H1 (cell line): Measurements from ENCODE around the gene TUT4.

Experiments used
- EZH2 ChIP-seq: fragments of 200-600 bp; sonication (generic); IDR thresholded peaks from 2 replicates; pipeline ENCODE4 v1.7.1; 2012; ENCODE audit warnings: low read depth, mild to moderate bottlenecking, moderate library complexity, low read length, inconsistent platforms; ENCODE audit not compliant: severe bottlenecking
- POLR2A ChIP-seq, 2 experiments: IDR thresholded peaks; 1 replicate in 1 of 2; 2 replicates in 1 of 2; pipeline ENCODE4 v1.6.1; 2011; ENCODE audit warnings: low read depth in 2 of 2, low read length in 2 of 2, mild to moderate bottlenecking in 2 of 2; ENCODE audit errors: control extremely low read depth in 1 of 2
- TF ChIP-seq, protein P1 (sequence below), 3 experiments: IDR thresholded peaks; 1 replicate in 2 of 3; 2 replicates in 1 of 3; pipeline versions ENCODE4 v1.5.1 to v1.6.1; 2011; ENCODE audit warnings: low read length in 3 of 3, mild to moderate bottlenecking in 3 of 3, inconsistent platforms in 2 of 3, low read depth in 1 of 3, moderate library complexity in 1 of 3; ENCODE audit not compliant: insufficient read depth in 1 of 3; ENCODE audit errors: control extremely low read depth in 1 of 3

DNA sequence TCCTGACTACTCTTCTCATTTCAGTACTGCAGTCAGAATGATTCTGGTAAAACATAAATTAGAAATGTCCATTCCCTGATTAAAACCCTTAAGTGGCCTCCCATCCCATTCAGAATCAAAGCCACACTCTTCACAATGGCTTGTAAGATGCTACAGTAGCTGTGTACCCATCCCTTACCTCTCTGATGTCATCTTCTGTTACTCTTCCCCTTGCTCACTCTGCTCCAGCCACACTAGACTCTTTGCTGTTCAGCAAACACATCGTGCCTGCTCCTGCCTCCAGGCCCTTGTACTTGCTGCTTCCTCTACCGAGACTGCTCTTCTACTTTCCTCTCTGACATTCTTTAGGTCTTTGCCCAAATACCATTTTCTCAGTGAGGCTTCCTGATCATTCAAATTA, 45.0 kb upstream of the TUT4 start:
- TF ChIP-seq, protein P1, sequence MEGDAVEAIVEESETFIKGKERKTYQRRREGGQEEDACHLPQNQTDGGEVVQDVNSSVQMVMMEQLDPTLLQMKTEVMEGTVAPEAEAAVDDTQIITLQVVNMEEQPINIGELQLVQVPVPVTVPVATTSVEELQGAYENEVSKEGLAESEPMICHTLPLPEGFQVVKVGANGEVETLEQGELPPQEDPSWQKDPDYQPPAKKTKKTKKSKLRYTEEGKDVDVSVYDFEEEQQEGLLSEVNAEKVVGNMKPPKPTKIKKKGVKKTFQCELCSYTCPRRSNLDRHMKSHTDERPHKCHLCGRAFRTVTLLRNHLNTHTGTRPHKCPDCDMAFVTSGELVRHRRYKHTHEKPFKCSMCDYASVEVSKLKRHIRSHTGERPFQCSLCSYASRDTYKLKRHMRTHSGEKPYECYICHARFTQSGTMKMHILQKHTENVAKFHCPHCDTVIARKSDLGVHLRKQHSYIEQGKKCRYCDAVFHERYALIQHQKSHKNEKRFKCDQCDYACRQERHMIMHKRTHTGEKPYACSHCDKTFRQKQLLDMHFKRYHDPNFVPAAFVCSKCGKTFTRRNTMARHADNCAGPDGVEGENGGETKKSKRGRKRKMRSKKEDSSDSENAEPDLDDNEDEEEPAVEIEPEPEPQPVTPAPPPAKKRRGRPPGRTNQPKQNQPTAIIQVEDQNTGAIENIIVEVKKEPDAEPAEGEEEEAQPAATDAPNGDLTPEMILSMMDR (IDR thresholded peaks at IDR 0.05; ENCODE audit: control extremely low read depth in 1 of 3, insufficient read depth in 1 of 3, low read depth in 1 of 3, low read length in 3 of 3), result no peak
- TF ChIP-seq POLR2A (IDR thresholded peaks at IDR 0.05; ENCODE audit: control extremely low read depth in 1 of 2, low read depth in 2 of 2, low read length in 2 of 2) (no peak), EZH2 (no peak)
